ENCODE measurements around the gene MAML3. TPM values are rescaled to one million over a fixed set of nuclear protein-coding genes. Genes with fewer than 3 reads are reported as not detected.
A peak's percentile ranks its signal among the peaks of the same experiment; 100 is the strongest.

Gene MAML3
- total and polyA plus RNA-seq, 2 of the 13 experiments (the other 11 are each of a cell fraction or from before 2014, with no cell fraction given), result 0.05 to 0.13 TPM

- FAIRE-seq, result no peak
- Histone ChIP-seq H3K79me2 (ENCODE audit: insufficient read depth, low read length) (no peaks in the 10 kb centered on the region), H3K9ac (ENCODE audit: insufficient read depth, low read depth, low read length) (no peak overlapping the region), H3K9me3 (ENCODE audit: low read length) (no peaks in the 10 kb centered on the region), H4K20me1 (ENCODE audit: insufficient read depth, low read length) (no peaks in the 10 kb centered on the region), H3K36me3 (replicated peaks in 1 of 2; ENCODE audit: control insufficient read depth in 1 of 2, insufficient read depth in 2 of 2, low read length in 2 of 2) (no peaks in the 10 kb centered on the region), H3K4me3 (replicated peaks in 1 of 3; ENCODE audit: insufficient read depth in 1 of 3, low read depth in 2 of 3, low read length in 3 of 3) (0 out of 6 replicates have a peak overlapping the region, but pooled peaks of 1 of the 3 experiments have one; percentile 27), H2AFZ (ENCODE audit: low read length) (no peak overlapping the region), H3K4me2 (ENCODE audit: low read depth, low read length) (peak overlapping the region; percentile 51), H3K4me1 (ENCODE audit: insufficient read depth, low read length) (peaks cover 36% of the 10 kb centered on the region), H3K27me3 (ENCODE audit: control insufficient read depth in 1 of 2, insufficient read depth in 2 of 2, low read length in 2 of 2) (peaks cover 0 to 4% of the 10 kb centered on the region in 2 experiments; a peak in 2 of 5 replicates), H3K27ac (ENCODE audit: extremely low read length, insufficient read depth, low read length) (no peak overlapping the region)
- TF ChIP-seq TEAD3 (CRISPR knock-in tag; optimal IDR thresholded peaks at IDR 0.05; ENCODE audit: borderline replicate concordance) (peak; percentile 7), RBAK (CRISPR knock-in tag; IDR thresholded peaks at IDR 0.05) (no peak)
- WGBS (ENCODE audit: low lambda C conversion rate), result 3% methylated on average over 8 of the region's 8 CpGs
- POLR2A ChIA-PET, result no interaction called here
- no TSS peak for BruUV-seq (replicated peaks)
- CTCF ChIA-PET (ENCODE audit: low intra/inter-chr PET ratio, low total read pairs), result no interaction called here
- in situ Hi-C loops (cut with HindIII; ENCODE audit: extremely low pct_ligation_motif_present, low pct_unique_long_range_greater_than_20kb) (no loop called here), intact Hi-C loops (cut with micrococcal nuclease; ENCODE audit: unreplicated experiment) (loop anchor here (5.0 kb wide), 1 partner anchor 93 kb away; no protein-coding TSS in a partner anchor)
- DNase-seq (ENCODE audit: low spot score), result no peak
- no peak; the same call in 2 of the 3 replicates for ATAC-seq
Observed at GRCh38 chr4:139764182-139764581, 389.8 kb downstream of the MAML3 start.

- ChIA-PET POLR2A (no interaction called here), CTCF (ENCODE audit: low intra/inter-chr PET ratio, low total read pairs) (no interaction called here)
- peaks cover 0 to 4% of the 10 kb centered on the region in 2 experiments; a peak in 2 of 5 replicates for H3K27me3 ChIP-seq (ENCODE audit: control insufficient read depth in 1 of 2, insufficient read depth in 2 of 2, low read length in 2 of 2)
- in situ Hi-C loops (cut with HindIII; ENCODE audit: extremely low pct_ligation_motif_present, low pct_unique_long_range_greater_than_20kb) (no loop called here), intact Hi-C loops (cut with micrococcal nuclease; ENCODE audit: unreplicated experiment) (loop anchor here (5.0 kb wide), 1 partner anchor 94 kb away; no protein-coding TSS in a partner anchor)
- H3K9ac ChIP-seq (ENCODE audit: insufficient read depth, low read depth, low read length), result no peak overlapping the region
- no peak overlapping the region for H3K4me2 ChIP-seq (ENCODE audit: low read depth, low read length)
- H3K4me1 ChIP-seq (ENCODE audit: insufficient read depth, low read length), result peaks cover 31% of the 10 kb centered on the region
- no peak overlapping the region for H3K4me3 ChIP-seq (replicated peaks in 1 of 3; ENCODE audit: insufficient read depth in 1 of 3, low read depth in 2 of 3, low read length in 3 of 3)
- no TSS peak for BruUV-seq (replicated peaks)
- H2AFZ ChIP-seq (ENCODE audit: low read length), result no peak overlapping the region
- no peaks in the 10 kb centered on the region for H3K79me2 ChIP-seq (ENCODE audit: insufficient read depth, low read length)
- H4K20me1 ChIP-seq (ENCODE audit: insufficient read depth, low read length), result no peaks in the 10 kb centered on the region
- no peak for ATAC-seq
- no peak overlapping the region for H3K27ac ChIP-seq (ENCODE audit: extremely low read length, insufficient read depth, low read length)
- no peak for DNase-seq (ENCODE audit: low spot score)
- no peak for FAIRE-seq
- WGBS (ENCODE audit: low lambda C conversion rate), result 48% methylated on average over 2 of the region's 2 CpGs
- H3K36me3 ChIP-seq (replicated peaks in 1 of 2; ENCODE audit: control insufficient read depth in 1 of 2, insufficient read depth in 2 of 2, low read length in 2 of 2), result no peaks in the 10 kb centered on the region
- no peaks in the 10 kb centered on the region for H3K9me3 ChIP-seq (ENCODE audit: low read length)
- TF ChIP-seq ZFP36 (IDR thresholded peaks at IDR 0.05; ENCODE audit: borderline replicate concordance, low read depth, low read length, partially characterized antibody), result no peak
Observed at GRCh38 chr4:139763672-139764071, 390.3 kb downstream of the MAML3 start.

Measured in HepG2 (cell line).